Activated naive CD8-positive, alpha-beta T cell (primary cell): ENCODE measurements around the gene PCSK9.
"Not testable (repeated sequence)": the region's sequence is repeated elsewhere in the genome, so short reads cannot be mapped to it uniquely, and the experiment has no call there.

Experiments used
- H3K27ac Mint-ChIP-seq: one replicate; pipeline ENCODE4 v1.8.0; 2021; ENCODE audit warnings: mixed read lengths
- H3K27me3 Mint-ChIP-seq: one replicate; pipeline ENCODE4 v1.8.0; 2021; ENCODE audit warnings: mixed read lengths
- H3K36me3 Mint-ChIP-seq: one replicate; pipeline ENCODE4 v1.8.0; 2021; ENCODE audit warnings: mixed read lengths
- H3K4me1 Mint-ChIP-seq: one replicate; pipeline ENCODE4 v1.8.0; 2021; ENCODE audit warnings: low read depth, mixed read lengths
- H3K4me3 Mint-ChIP-seq: one replicate; pipeline ENCODE4 v1.8.0; 2021; ENCODE audit warnings: mild to moderate bottlenecking, mixed read lengths
- H3K9me3 Mint-ChIP-seq: one replicate; pipeline ENCODE4 v1.8.0; 2021; ENCODE audit warnings: low read depth, mixed read lengths

PCSK9 gene

DNA sequence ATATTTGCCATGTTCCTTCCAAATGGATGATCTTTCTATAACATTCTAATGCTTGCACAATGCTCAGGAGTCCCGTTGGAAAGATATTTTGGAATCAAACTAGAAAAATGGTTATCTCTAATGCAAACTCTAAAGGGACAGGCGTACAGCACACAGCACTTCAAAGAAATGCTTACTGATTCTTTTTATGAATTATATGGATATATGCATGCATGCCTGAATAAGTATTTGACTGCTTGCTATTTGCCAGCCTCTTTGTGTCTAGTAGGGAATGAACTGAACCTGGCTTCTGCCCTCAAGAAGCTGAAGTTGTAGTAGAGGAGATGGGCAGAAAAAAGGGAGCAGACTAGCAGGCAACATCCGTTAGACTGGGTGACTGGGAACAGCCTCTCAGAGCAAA is 48.1 kb downstream of the PCSK9 start:
- H3K27ac Mint-ChIP-seq, result no peak overlapping the region
- H3K4me3 Mint-ChIP-seq, result no peak overlapping the region
- H3K36me3 Mint-ChIP-seq, result peaks cover 6% of the 10 kb centered on the region
- H3K4me1 Mint-ChIP-seq, result peaks cover 5% of the 10 kb centered on the region
- H3K9me3 Mint-ChIP-seq, result no peaks in the 10 kb centered on the region
- H3K27me3 Mint-ChIP-seq, result no peaks in the 10 kb centered on the region

DNA sequence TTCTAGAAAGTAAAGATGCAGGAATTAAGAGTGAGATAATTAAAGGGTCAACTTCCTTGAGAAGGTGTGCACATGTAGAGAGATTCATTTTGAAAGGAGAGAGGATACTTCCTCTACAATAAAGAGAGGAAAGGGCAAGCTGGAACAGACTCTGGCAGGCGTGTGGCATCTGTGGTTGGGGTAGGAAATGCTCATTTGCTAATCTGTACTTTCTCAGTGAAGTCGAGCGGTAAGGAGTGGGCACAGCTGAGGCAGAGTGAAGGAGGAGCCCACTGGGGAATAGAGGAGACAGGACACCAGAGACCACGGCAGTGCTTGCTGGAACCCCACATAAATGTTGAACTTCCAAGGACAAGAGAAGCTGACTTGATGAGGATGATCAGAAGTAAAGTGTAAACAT is 49.1 kb downstream of the PCSK9 start:
- peaks cover 5% of the 10 kb centered on the region for H3K4me1 Mint-ChIP-seq
- H3K4me3 Mint-ChIP-seq, result no peak overlapping the region
- H3K27me3 Mint-ChIP-seq, result no peaks in the 10 kb centered on the region
- H3K27ac Mint-ChIP-seq, result peak overlapping the region; percentile 46
- no peaks in the 10 kb centered on the region for H3K9me3 Mint-ChIP-seq
- peaks cover 6% of the 10 kb centered on the region for H3K36me3 Mint-ChIP-seq

DNA sequence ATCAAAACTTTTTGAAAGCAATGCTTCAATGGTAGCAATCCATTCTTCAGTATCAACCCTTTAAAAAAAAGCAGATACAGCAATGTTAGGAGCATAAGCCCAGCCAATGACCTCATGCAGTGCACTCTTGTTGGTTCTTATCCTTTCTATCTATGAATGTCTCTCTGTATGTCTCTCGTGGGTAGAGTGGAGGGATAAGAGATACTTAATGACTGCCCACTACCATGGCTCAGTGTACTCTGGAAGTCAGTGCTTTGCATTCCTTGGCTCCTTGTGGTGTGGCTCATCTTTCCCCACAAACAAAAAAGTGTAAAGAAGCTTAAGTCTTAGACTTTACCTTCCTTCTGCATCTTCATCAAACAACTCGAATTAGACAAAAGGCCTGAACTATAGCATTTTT is 50.3 kb downstream of the PCSK9 start:
- no peaks in the 10 kb centered on the region for H3K27me3 Mint-ChIP-seq
- peaks cover 10% of the 10 kb centered on the region for H3K36me3 Mint-ChIP-seq
- peak overlapping the region; percentile 64 for H3K27ac Mint-ChIP-seq
- H3K4me3 Mint-ChIP-seq, result no peak overlapping the region
- peaks cover 5% of the 10 kb centered on the region for H3K4me1 Mint-ChIP-seq
- no peaks in the 10 kb centered on the region for H3K9me3 Mint-ChIP-seq

DNA sequence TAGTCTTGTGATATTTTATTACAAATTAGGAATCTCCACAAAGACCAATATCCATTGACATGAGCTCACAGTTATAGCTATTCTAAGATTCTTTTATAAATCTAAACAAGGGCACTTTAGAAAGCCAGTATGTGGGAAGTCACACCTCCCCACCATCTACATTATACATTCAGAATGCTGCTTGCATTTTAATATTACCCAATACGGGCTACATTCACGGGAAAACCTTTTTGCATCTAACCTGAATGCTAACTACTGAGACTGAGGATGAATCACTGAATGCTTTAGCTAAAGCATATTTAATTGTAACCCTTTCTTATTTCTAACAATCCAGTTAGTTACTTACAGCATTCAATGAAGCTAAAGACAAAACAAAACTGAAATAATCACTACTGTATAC is 53.1 kb downstream of the PCSK9 start:
- Mint-ChIP-seq H3K9me3 (no peaks in the 10 kb centered on the region), H3K36me3 (peaks cover 9% of the 10 kb centered on the region), H3K27me3 (no peaks in the 10 kb centered on the region), H3K4me3 (no peak overlapping the region), H3K4me1 (peaks cover 5% of the 10 kb centered on the region), H3K27ac (no peak overlapping the region)

DNA sequence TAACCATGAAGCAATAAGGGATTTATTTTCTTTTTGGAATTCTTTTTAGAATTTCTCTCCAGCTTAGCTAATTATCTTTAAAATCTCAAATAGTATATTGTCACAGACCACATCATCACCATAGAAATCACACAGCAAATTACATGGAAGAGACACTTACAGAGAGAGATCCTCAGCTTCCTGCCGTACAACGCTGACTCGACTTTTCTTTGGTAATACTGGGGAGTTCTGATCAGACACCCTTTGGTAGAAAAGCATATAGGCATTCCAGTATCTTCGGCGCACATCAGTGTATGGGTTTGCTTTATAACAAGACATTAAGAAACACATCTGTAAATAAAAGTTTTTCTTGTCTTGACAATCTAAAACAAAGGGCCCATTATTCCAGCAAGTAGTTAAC is 55.7 kb downstream of the PCSK9 start:
- H3K27me3 Mint-ChIP-seq, result no peaks in the 10 kb centered on the region
- no peaks in the 10 kb centered on the region for H3K9me3 Mint-ChIP-seq
- no peaks in the 10 kb centered on the region for H3K4me1 Mint-ChIP-seq
- no peak overlapping the region for H3K27ac Mint-ChIP-seq
- no peak overlapping the region for H3K4me3 Mint-ChIP-seq
- H3K36me3 Mint-ChIP-seq, result peaks cover 17% of the 10 kb centered on the region

DNA sequence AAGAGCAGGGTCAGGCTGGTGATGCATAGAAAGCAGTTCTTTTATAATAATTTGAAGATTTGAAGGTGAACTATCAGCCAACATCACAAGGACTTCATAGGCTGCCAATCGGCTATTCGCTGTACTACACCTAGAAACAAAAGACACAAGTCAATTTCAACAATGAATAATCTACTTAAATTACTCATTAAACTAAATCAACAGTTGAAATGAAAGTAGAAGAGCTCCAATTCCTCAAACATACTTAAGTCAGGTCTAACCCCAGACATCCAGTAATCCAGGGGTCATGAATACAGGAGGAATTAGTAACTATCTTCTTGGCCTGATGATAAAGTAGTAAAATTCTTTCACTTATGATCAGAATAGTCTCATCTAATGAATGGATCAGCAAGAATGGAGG is 64.5 kb downstream of the PCSK9 start:
- Mint-ChIP-seq H3K27me3 (no peaks in the 10 kb centered on the region), H3K4me1 (no peaks in the 10 kb centered on the region), H3K9me3 (no peaks in the 10 kb centered on the region), H3K27ac (no peak overlapping the region), H3K4me3 (no peak overlapping the region), H3K36me3 (peaks cover 12% of the 10 kb centered on the region)

DNA sequence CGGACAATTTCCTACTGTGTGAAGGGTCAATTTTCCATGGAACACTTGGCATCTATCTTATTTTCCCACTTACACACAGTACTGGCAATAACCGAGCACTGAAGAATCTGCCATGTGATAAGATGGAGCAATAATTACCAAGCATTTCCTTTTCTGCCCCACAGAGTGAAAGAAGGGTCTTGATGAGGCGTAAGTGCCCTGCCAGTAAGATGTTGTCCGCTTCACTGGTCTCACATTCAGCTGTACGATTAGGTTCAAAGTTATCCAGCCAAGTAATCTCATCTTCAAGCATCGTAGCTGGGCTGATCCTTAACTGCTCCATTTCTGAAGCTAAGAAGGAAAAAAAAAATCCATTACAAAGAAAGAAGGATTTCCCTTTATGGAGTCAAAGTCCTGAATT is 67.8 kb downstream of the PCSK9 start:
- no peaks in the 10 kb centered on the region for H3K27me3 Mint-ChIP-seq
- no peak overlapping the region for H3K4me3 Mint-ChIP-seq
- H3K9me3 Mint-ChIP-seq, result no peaks in the 10 kb centered on the region
- no peaks in the 10 kb centered on the region for H3K4me1 Mint-ChIP-seq
- no peak overlapping the region for H3K27ac Mint-ChIP-seq
- peaks cover 9% of the 10 kb centered on the region for H3K36me3 Mint-ChIP-seq

DNA sequence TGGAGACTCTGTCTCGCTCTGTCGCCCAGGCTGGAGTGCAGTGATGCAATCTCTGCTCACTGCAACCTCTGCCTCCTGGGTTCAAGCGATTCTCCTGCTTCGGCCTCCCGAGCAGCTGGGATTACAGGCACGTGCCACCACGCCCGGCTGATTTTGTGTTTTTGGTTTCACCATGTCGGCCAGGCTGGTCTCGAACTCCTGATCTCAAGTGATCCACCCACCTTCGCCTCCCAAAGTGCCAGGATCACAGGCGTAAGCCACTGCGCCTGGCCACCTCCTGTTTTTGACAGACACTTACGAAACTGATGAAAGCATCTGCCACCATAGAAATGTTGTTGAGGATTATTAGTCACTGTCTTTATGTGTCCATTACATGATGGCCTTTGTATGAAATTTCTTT is 69.7 kb downstream of the PCSK9 start:
- H3K36me3 Mint-ChIP-seq, result peaks cover 24% of the 10 kb centered on the region
- not testable (repeated sequence) for H3K9me3 Mint-ChIP-seq, H3K4me3 Mint-ChIP-seq, H3K27ac Mint-ChIP-seq, H3K27me3 Mint-ChIP-seq, H3K4me1 Mint-ChIP-seq
